Endothelial cell of umbilical vein (primary cell): ENCODE results near the gene TGFBR3. TPM values are rescaled to one million over a fixed set of nuclear protein-coding genes. Genes with fewer than 3 reads are reported as not detected.

Experiments used
- BruUV-seq: library from RNA; stranded (reverse); fragments of 400-500 nt; replicated peaks from 2 replicates; lab custom pipeline; 2021; lab: Mats Ljungman, UMichigan
- CTCF ChIA-PET: fragments of 300-600, 350-600 bp; sonication (Branson Sonifier 250); formaldehyde crosslinking; loops from one replicate; lab custom pipeline; 2021; ENCODE audit warnings: antibody characterized with exemption, inconsistent platforms; lab: Charles Lee
- POLR2A ChIA-PET: fragments of 300-600, 350-600 bp; sonication (Branson Sonifier 250); formaldehyde crosslinking; loops from one replicate; lab custom pipeline; 2021; ENCODE audit warnings: antibody characterized with exemption, inconsistent platforms; lab: Charles Lee
- DNase-seq: peaks from one replicate; pipeline ENCODE4 v3.0.0-alpha.2; 2011; ENCODE audit warnings: low read depth, low spot score
- FAIRE-seq: peaks from 2 replicates; lab custom pipeline; 2011; peaks lifted over from hg19 to GRCh38; lab: Jason Lieb, UNC
- H2AFZ ChIP-seq: 2 replicates; pipeline ENCODE4 v1.6.0; 2012; ENCODE audit warnings: low read depth, low read length, control low read depth, inconsistent platforms
- H3K27ac ChIP-seq: 2 replicates; pipeline ENCODE4 v1.5.1; 2011; ENCODE audit warnings: low read depth, mild to moderate bottlenecking, control low read depth, low read length, moderate library complexity; ENCODE audit not compliant: insufficient read depth
- H3K27me3 ChIP-seq, 2 experiments: 2 replicates each; pipeline versions ENCODE4 v1.6.0 to v1.6.1; 2011; ENCODE audit warnings: low read length in 2 of 2, mixed read lengths in 1 of 2; ENCODE audit not compliant: control insufficient read depth in 2 of 2, insufficient read depth in 2 of 2
- H3K36me3 ChIP-seq, 2 experiments: 2 replicates in 1 of 2; 3 replicates in 1 of 2; pipeline ENCODE4 v1.5.1; 2011; ENCODE audit warnings: low read length in 2 of 2, mild to moderate bottlenecking in 1 of 2, moderate library complexity in 1 of 2; ENCODE audit not compliant: control insufficient read depth in 2 of 2, insufficient read depth in 2 of 2; ENCODE audit errors: extremely low read depth in 1 of 2
- H3K4me1 ChIP-seq: 3 replicates; pipeline ENCODE4 v1.5.1; 2011; ENCODE audit warnings: mild to moderate bottlenecking, low read length; ENCODE audit not compliant: control insufficient read depth, insufficient read depth; ENCODE audit errors: extremely low read depth
- H3K4me2 ChIP-seq: 2 replicates; pipeline ENCODE4 v1.6.1; 2011; ENCODE audit warnings: low read length, control low read depth, mixed read lengths; ENCODE audit not compliant: insufficient read depth
- H3K4me3 ChIP-seq, 3 experiments: fragments of 200-600 bp in 1 of 3; sonication (generic), shearing (Covaris generic) in 1 of 3; replicated peaks in 1 of 3; 2 replicates each; pipeline ENCODE4 v1.5.1; 2011 to 2016; ENCODE audit warnings: control low read depth in 3 of 3, low read length in 3 of 3, mild to moderate bottlenecking in 2 of 3, inconsistent platforms in 1 of 3, low read depth in 1 of 3, moderate library complexity in 1 of 3; ENCODE audit not compliant: insufficient read depth in 1 of 3
- H3K79me2 ChIP-seq: 2 replicates; pipeline ENCODE4 v1.6.0; 2012; ENCODE audit warnings: low read length, inconsistent platforms; ENCODE audit not compliant: control insufficient read depth, insufficient read depth
- H3K9ac ChIP-seq: replicated peaks from 2 replicates; pipeline ENCODE3; 2011; ENCODE audit warnings: low read length, control low read depth; ENCODE audit not compliant: insufficient read depth; ENCODE audit errors: extremely low read depth
- H3K9me1 ChIP-seq: replicated peaks from 3 replicates; pipeline ENCODE4 v1.6.0; 2011; ENCODE audit warnings: mild to moderate bottlenecking, low read length; ENCODE audit not compliant: control insufficient read depth, insufficient read depth; ENCODE audit errors: extremely low read depth
- H3K9me3 ChIP-seq: replicated peaks from 2 replicates; pipeline ENCODE4 v1.5.1; 2012; ENCODE audit warnings: low read length, inconsistent platforms; ENCODE audit not compliant: control insufficient read depth, insufficient read depth
- H4K20me1 ChIP-seq: replicated peaks from 2 replicates; pipeline ENCODE3; 2011; ENCODE audit warnings: mild to moderate bottlenecking, low read length; ENCODE audit not compliant: control insufficient read depth, insufficient read depth; ENCODE audit errors: extremely low read depth
- CTCF ChIP-seq, 2 donors: IDR thresholded peaks; 1 replicate in 1 of 2; 2 replicates in 1 of 2; pipeline ENCODE4 v1.5.1; 2011; ENCODE audit warnings: low read length in 2 of 2, mild to moderate bottlenecking in 2 of 2, moderate library complexity in 2 of 2, control low read depth in 1 of 2, inconsistent platforms in 1 of 2, low read depth in 1 of 2; ENCODE audit not compliant: insufficient read depth in 1 of 2; ENCODE audit errors: extremely low read depth in 1 of 2
- EZH2 ChIP-seq: IDR thresholded peaks from 2 replicates; pipeline ENCODE4 v1.6.1; 2012; ENCODE audit warnings: borderline replicate concordance, low read depth, mild to moderate bottlenecking, moderate library complexity, low read length, inconsistent platforms; ENCODE audit not compliant: severe bottlenecking
- FOS ChIP-seq: IDR thresholded peaks from 2 replicates; pipeline ENCODE4 v1.6.1; 2011; ENCODE audit warnings: mild to moderate bottlenecking, low read length, moderate library complexity, borderline replicate concordance; ENCODE audit not compliant: insufficient read depth
- GATA2 ChIP-seq: IDR thresholded peaks from 2 replicates; pipeline ENCODE4 v1.7.0; 2011; ENCODE audit warnings: low read depth, mild to moderate bottlenecking, moderate library complexity, mixed read lengths, low read length; ENCODE audit not compliant: insufficient read length, insufficient read depth
- JUN ChIP-seq: IDR thresholded peaks from 2 replicates; pipeline ENCODE4 v1.6.1; 2011; ENCODE audit warnings: borderline replicate concordance, low read depth; ENCODE audit not compliant: insufficient read length, insufficient read depth
- MAX ChIP-seq: IDR thresholded peaks from 2 replicates; pipeline ENCODE4 v1.6.1; 2011; ENCODE audit not compliant: insufficient read depth, insufficient read length
- MYC ChIP-seq: IDR thresholded peaks from one replicate; pipeline ENCODE4 v1.6.1; 2011; ENCODE audit warnings: mild to moderate bottlenecking, low read depth, low read length
- POLR2A ChIP-seq: IDR thresholded peaks from 2 replicates; pipeline ENCODE4 v1.6.1; 2012; ENCODE audit warnings: low read depth, mild to moderate bottlenecking, control low read depth, low read length
- POLR2AphosphoS5 ChIP-seq: IDR thresholded peaks from 2 replicates; pipeline ENCODE4 v1.6.1; 2012; ENCODE audit warnings: low read depth, mild to moderate bottlenecking, control low read depth, low read length, moderate library complexity; ENCODE audit not compliant: insufficient read depth
- dilution Hi-C: fragments of 300-500 bp; cut with MboI; formaldehyde crosslinking; loops from one replicate; pipeline ENCODE4 v1.15.0; 2019; ENCODE audit warnings: low sequenced_read_pairs; ENCODE audit not compliant: extremely low pct_ligation_motif_present
- intact Hi-C: fragments of 100-400 bp; cut with micrococcal nuclease; formaldehyde crosslinking; loops from one replicate; pipeline ENCODE4 v1.10.0; 2022
- polyA plus RNA-seq, 4 experiments: library from polyadenylated mRNA; depleted of rRNA in 3 of 4; stranded (reverse) in 3 of 4; unstranded in 1 of 4; fragments of >200 nt; gene quantifications; 2 replicates each; pipeline versions ENCODE4 v1.2.1 to v1.2.3, GENCODE V29; 2011 to 2012; ENCODE audit warnings: missing spikeins in 1 of 4
- total RNA-seq: library from RNA; stranded (reverse); gene quantifications from 2 replicates; pipeline ENCODE4 v1.2.3, GENCODE V29; 2021

The TGFBR3 gene
- total and polyA plus RNA-seq, 2 donors (not counting 3 experiments of a cell fraction or from before 2014, with no cell fraction given) = 8.0 to 13.4 TPM

- POLR2A ChIA-PET = no interaction called here
- dilution Hi-C loops = no loop called here
- no peaks in the 10 kb centered on the region for H3K9me3 ChIP-seq
- no peak overlapping the region for H3K4me2 ChIP-seq
- no peaks in the 10 kb centered on the region for H3K27me3 ChIP-seq
- no peaks in the 10 kb centered on the region for H3K4me1 ChIP-seq
- peaks cover 0 to 4% of the 10 kb centered on the region in 2 experiments for H3K36me3 ChIP-seq
- intact Hi-C loops = no loop called here
- H3K79me2 ChIP-seq = no peaks in the 10 kb centered on the region
- H3K27ac ChIP-seq = no peak overlapping the region
- FAIRE-seq (no peak), DNase-seq (no peak)
- BruUV-seq = no TSS peak
- H2AFZ ChIP-seq = no peak overlapping the region
- TF ChIP-seq JUN (no peak), CTCF (IDR thresholded peaks at IDR 0.05; ENCODE audit: extremely low read depth in 1 of 2, insufficient read depth in 1 of 2, low read depth in 1 of 2, low read length in 2 of 2) (no peak), GATA2 (no peak), EZH2 (no peak), FOS (no peak), MAX (no peak), POLR2A (no peak), MYC (no peak), POLR2AphosphoS5 (no peak)
- no peaks in the 10 kb centered on the region for H4K20me1 ChIP-seq
- H3K9ac ChIP-seq = no peak overlapping the region
- H3K9me1 ChIP-seq = no peaks in the 10 kb centered on the region
- CTCF ChIA-PET = interaction anchor here (1.1 to 1.9 kb wide), 2 partner anchors 18 to 194 kb away, joined by 3 to 5 read pairs; no protein-coding TSS in a partner anchor
- H3K4me3 ChIP-seq = no peak overlapping the region
These were observed 178.6 kb downstream of the TGFBR3 start for GRCh38 chr1:91707114-91707889.
